Astrocyte of the cerebellum (primary cell): Measurements from ENCODE around the gene DCP1A.
"Not testable (repeated sequence)": the region's sequence is repeated elsewhere in the genome, so short reads cannot be mapped to it uniquely, and the experiment has no call there.

Experiments used
- DNase-seq: peaks from one replicate; pipeline ENCODE4 v3.0.0-alpha.2; 2011; ENCODE audit warnings: low read depth
- H3K4me3 ChIP-seq: 2 replicates; pipeline ENCODE4 v1.5.1; 2011; ENCODE audit warnings: mild to moderate bottlenecking, low read depth, low read length, moderate library complexity
- in situ Hi-C: cut with HindIII; loops from 2 replicates; pipeline ENCODE4 v1.10.0; 2017; ENCODE audit warnings: low sequenced_read_pairs
- TF ChIP-seq, protein P1 (sequence below): IDR thresholded peaks from 2 replicates; pipeline ENCODE4 v1.5.1; 2012; ENCODE audit warnings: low read length, low read depth, moderate library complexity, mild to moderate bottlenecking; ENCODE audit errors: missing control alignments

DCP1A gene

DNA sequence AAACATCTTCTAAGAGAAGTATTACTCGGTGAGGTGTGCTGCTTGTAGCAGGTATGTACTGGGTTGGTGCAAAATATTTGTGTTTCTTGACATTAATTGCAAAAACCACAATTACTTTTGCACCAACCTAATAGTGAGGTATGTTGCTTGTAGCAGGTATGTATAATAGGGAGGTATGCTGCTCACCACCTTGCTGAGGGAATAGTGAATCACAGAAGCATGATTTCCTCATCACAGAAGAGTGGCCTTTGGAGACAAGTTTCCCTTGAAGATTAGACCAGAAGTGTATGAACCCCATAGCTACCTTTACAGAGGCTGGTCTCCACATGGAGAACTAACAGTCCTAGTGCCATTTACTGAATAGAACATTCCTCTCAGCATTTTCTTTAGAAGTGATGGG is 15.5 kb downstream of the DCP1A start:
- TF ChIP-seq, protein P1, sequence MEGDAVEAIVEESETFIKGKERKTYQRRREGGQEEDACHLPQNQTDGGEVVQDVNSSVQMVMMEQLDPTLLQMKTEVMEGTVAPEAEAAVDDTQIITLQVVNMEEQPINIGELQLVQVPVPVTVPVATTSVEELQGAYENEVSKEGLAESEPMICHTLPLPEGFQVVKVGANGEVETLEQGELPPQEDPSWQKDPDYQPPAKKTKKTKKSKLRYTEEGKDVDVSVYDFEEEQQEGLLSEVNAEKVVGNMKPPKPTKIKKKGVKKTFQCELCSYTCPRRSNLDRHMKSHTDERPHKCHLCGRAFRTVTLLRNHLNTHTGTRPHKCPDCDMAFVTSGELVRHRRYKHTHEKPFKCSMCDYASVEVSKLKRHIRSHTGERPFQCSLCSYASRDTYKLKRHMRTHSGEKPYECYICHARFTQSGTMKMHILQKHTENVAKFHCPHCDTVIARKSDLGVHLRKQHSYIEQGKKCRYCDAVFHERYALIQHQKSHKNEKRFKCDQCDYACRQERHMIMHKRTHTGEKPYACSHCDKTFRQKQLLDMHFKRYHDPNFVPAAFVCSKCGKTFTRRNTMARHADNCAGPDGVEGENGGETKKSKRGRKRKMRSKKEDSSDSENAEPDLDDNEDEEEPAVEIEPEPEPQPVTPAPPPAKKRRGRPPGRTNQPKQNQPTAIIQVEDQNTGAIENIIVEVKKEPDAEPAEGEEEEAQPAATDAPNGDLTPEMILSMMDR, result no peak
- in situ Hi-C loops, result no loop called here
- DNase-seq, result no peak
- no peak overlapping the region for H3K4me3 ChIP-seq

DNA sequence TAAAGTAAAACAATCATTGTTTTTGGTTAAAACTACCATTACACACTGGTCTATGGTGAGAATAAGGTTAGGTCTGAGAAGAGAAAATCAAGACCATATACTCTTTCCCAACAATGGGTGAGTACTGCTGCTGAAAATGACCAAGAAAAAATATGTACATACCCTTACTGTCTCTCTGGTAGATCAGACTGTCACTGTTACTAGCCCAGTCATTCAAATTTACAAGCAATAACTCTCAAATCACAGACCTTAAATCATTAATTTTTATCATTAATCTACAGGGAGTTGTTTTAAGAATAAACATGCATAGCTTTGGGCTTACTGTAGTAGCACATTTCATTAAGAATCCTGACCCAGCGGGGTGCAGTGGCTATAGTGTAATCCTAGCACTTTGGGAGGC is 17.4 kb downstream of the DCP1A start:
- in situ Hi-C loops, result no loop called here
- no peak for DNase-seq
- no peak overlapping the region for H3K4me3 ChIP-seq
- TF ChIP-seq, protein P1, result no peak

DNA sequence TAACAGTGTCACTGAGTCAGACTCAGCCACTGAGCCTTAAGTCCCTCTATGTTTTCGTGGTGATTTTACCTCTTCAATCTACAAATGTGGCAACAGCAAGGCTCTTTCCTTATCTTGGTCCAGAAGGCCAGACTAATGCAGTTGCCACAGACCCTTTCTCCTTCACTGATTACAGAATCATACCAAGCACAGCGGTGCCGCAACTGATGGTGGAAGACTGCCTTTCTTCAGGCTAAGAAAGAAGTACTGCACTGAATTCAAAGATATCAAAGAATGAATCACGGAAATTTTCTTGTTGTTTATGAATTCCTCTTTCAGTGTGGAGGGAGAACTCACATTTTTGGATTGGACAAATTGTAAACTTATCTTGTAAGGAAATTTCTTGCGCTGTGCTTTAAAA is 18.6 kb downstream of the DCP1A start:
- H3K4me3 ChIP-seq, result no peak overlapping the region
- in situ Hi-C loops, result no loop called here
- TF ChIP-seq, protein P1, result no peak

DNA sequence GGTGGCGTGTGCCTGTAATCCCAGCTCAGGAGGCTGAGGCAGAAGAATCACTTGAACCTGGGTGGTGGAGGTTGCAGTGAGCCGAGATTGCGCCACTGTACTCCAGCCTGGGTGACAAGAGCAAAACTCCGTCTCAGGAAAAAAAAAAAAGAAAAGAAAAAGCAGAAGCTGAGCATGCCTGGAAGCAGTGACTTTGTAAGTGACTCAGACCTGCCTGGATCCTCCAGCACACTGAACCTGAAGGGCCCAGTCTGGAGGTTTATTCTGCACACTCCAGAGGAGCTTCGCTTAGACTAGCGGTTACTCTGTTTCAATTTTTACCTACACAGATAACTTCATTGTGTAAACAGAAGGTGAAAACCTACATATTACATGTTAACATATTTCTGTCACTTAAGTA is 19.4 kb downstream of the DCP1A start:
- DNase-seq, H3K4me3 ChIP-seq, in situ Hi-C loops: not testable (repeated sequence)

More for the DNA sequence above, 18.6 kb downstream of the DCP1A start:
- DNase-seq, result no peak

DNA sequence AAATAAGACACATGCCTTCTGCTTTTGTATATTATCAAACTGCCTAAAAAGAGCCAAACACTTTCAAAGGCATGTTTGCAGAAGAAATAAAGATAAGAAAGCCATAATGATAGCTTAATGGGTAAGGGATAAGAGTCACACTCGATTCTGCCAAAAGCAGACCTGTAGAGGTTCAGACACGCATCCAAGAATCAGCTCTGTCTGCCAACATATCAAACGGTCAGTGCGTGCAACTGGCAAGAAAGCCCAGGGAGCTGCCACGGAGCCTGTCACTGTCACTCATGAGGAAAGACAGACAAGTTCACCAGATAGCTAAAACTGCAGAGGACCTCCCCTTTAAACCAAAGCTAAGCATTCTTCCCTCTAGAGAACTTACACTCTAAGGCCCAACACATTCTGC is 23.2 kb downstream of the DCP1A start:
- TF ChIP-seq, protein P1, result no peak
- H3K4me3 ChIP-seq, result no peak overlapping the region
- no peak for DNase-seq
- in situ Hi-C loops, result no loop called here

DNA sequence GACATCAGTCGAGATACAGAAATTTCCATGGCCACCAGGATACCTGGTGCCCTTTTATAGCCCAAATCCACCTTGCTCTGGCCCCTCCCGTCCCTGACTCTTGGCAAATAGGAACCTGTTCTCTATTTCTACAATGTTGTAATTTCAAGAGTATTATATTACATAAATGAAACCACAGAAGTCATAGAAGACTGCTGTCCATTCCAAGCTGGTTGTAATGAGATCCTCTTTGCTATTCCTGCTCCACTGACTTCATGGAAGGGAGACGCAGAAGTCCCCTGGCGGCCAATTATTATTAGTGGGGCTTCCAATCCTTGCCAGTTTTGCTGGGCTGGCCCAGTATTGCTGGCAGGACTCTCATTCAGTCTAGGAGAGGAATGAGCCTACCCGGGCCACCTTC is 26.6 kb downstream of the DCP1A start:
- TF ChIP-seq, protein P1, result no peak
- in situ Hi-C loops, result no loop called here
- peak; percentile 3 for DNase-seq
- no peak overlapping the region for H3K4me3 ChIP-seq

DNA sequence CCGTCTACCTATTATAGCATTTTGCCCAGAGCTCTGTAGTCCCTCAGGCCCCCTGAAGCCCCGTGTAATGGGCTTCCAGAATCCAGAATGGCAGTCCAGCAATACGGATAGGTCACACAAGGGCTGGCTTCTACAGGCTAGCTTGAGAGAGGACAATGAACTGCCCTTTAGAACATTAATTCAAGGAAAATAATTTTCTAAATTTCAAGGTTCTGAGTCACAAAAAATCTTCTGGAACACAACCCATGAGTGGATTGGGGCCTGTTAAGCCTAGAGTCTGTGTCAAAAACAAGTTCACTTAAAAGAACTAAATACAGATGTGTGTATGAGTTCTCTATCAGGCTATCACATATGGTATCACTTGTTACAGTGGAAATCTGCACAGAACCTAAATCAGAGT is 28.8 kb downstream of the DCP1A start:
- peak; percentile 5 for DNase-seq
- in situ Hi-C loops, result no loop called here
- TF ChIP-seq, protein P1, result no peak
- H3K4me3 ChIP-seq, result no peak overlapping the region
